GM18508 (cell line): ENCODE results near the gene METTL16.

ENCODE experiments used
- ATAC-seq: cut with Tn5 transposase; IDR thresholded peaks from one replicate; pipeline ENCODE4 v1.9.1; 2021; ENCODE audit warnings: moderate number of reproducible peaks; ENCODE audit not compliant: insufficient read depth, unreplicated experiment

METTL16 gene

GRCh38 chr17:2385240-2386210 lies 126.2 kb downstream of the METTL16 start:
- ATAC-seq = no peak

- no peak for ATAC-seq
Measured at GRCh38 chr17:2384439-2385127, 127.1 kb downstream of the METTL16 start.

- ATAC-seq = no peak
Measured at GRCh38 chr17:2383628-2384167, 128.0 kb downstream of the METTL16 start.

GRCh38 chr17:2380950-2381649 lies 130.6 kb downstream of the METTL16 start:
- no peak for ATAC-seq

- ATAC-seq = no peak
Measured at GRCh38 chr17:2380226-2380922, 131.3 kb downstream of the METTL16 start.

- ATAC-seq = no peak
Measured at GRCh38 chr17:2379489-2380225, 132.0 kb downstream of the METTL16 start.

- no peak for ATAC-seq
Measured at GRCh38 chr17:2378905-2379304, 132.8 kb downstream of the METTL16 start.

- no peak for ATAC-seq
Measured at GRCh38 chr17:2377659-2378058, 134.0 kb downstream of the METTL16 start.

GRCh38 chr17:2376107-2376506 lies 135.6 kb downstream of the METTL16 start:
- ATAC-seq = no peak

GRCh38 chr17:2375406-2375805 lies 136.3 kb downstream of the METTL16 start:
- ATAC-seq = no peak

- ATAC-seq = no peak
Measured at GRCh38 chr17:2374549-2375285, 137.0 kb downstream of the METTL16 start.

- ATAC-seq = no peak
Measured at GRCh38 chr17:2373179-2373578, 138.5 kb downstream of the METTL16 start.

GRCh38 chr17:2372681-2373080 lies 139.0 kb downstream of the METTL16 start:
- ATAC-seq = no peak

- ATAC-seq = no peak
Measured at GRCh38 chr17:2372180-2372579, 139.5 kb downstream of the METTL16 start.

- ATAC-seq = no peak
Measured at GRCh38 chr17:2371183-2372130, 140.2 kb downstream of the METTL16 start.

GRCh38 chr17:2370211-2370589 lies 141.5 kb downstream of the METTL16 start:
- ATAC-seq = no peak

GRCh38 chr17:2369551-2370210 lies 142.0 kb downstream of the METTL16 start:
- no peak for ATAC-seq
